HUDEP-2 (cell line): ENCODE data around the gene PLXNA4.

Experiments
- DNase-seq, 76 experiments: peaks; one replicate each; lab custom pipeline; 2025; ENCODE audit not compliant: unreplicated experiment in 76 of 76; lab: John Stamatoyannopoulos, UW

The PLXNA4 gene

DNA sequence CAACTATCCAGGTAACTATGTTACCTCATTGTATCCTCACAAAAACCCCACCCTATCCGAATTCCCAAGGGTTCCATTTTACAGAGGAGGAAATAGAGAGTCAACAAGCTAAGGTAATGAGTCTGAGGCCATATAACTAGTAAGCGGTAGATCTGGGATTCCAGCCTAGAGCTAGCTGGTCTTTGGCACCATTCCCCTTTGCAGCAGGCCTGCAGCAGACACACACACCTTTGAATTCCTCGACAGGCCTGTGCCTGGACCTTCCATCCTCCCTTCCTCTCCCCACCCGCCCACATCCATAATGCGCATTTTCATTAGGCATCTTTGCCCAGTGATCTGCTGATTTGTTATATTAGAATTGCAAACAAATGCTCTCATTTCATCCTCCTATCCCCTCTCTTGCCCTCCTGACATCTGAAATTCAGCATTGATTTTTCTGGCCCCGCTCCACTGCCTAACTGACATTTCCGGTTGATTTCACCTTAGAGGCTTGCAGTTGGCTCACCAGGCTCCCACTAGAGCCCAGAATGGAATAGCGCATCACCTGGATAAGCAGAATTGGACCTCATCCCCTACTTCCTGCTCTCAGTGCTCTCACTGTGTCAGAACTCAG lies 129.5 kb downstream of the PLXNA4 start:
- no peak for DNase-seq

DNA sequence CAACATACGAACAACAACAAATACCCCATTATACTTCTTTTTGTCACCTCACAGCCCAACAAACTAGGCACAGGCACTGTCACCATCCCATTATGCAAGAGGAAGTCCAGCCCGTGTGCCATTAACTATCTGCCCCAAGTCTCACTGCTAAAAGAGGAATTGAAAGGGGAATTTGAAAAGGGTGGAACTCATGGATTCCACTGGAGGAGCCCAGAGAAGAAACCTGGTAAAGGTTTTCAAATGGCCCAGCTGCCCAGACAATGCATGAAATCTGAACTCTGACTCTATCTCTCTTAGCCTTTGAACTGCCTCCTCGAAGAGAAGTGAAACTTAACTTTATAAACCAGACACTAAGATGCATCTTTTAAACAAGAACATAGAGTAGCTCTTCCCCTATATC lies 130.0 kb downstream of the PLXNA4 start:
- DNase-seq: no peak

DNA sequence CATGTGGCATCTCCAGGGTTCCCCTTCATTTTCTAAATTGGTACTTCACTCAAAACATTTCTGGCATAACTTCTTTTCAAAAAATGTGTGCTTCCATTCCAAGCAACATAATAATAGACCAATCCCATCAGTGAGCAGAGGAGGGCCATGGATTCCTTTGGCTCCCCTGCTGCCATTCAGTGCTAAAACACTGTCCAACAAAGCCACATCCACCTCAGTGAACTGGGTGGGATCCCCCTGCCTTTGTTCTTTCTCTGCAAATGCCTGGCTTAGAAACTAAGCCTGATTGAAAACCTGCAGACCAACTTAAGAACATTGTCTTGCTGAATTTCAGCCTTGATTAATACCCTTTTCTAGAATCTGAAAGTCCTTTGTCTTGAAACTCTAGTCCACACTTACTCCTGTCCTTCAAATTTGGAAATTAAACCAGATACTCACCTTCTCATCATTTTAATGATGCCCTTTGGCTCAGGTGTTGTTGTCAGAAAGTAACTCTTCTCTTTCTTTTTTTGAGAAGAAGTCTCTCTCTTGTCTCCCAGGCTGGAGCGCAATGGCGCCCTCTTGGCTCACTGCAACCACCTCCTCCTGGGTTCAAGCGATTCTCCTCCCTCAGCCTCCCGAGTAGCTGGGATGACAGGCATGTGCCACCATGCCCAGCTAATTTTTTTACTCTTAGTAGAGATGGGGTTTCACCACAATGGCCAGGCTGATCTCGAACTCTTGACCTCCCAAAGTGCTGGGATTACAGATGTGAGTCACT lies 132.3 kb downstream of the PLXNA4 start:
- DNase-seq: no peak

DNA sequence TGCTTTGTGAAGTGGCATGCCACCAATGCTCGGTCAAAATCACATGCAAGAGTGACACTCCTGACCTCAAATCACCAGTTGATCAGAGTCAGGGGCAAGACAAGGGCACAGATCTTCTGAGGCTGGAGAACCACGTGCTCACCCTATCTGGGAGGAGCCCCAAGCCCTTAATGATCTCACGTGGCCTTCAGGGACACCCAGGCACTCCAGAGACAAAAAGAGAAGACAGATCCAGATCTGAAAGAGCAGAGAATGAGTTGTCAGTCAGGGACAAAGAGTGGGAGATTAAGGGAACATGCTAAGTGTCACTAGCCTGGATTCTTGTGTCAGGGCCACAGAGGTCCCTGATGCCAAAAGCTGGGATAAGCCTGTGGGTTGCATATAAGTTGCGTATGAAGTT lies 134.3 kb downstream of the PLXNA4 start:
- peak in 1 of 76 experiments; percentile 3 for DNase-seq

DNA sequence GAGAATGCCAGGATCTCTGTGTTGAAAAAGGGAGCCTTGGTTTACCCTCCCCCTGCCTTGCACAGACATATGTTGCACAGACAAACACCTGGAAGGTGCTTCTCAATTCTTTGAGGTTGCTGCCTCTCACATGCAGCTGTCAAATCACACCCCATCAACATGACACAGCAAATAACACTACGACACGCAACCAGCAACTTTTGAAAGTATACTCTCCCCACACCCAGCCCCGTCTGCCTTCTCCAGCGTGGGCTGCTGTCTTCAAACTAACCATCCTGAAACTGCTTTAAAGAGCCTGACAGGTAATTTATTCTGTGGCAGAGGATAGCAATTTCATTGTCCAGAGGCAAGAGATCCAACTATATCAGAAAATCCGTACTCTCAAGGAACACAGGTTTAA lies 136.1 kb downstream of the PLXNA4 start:
- DNase-seq: no peak

DNA sequence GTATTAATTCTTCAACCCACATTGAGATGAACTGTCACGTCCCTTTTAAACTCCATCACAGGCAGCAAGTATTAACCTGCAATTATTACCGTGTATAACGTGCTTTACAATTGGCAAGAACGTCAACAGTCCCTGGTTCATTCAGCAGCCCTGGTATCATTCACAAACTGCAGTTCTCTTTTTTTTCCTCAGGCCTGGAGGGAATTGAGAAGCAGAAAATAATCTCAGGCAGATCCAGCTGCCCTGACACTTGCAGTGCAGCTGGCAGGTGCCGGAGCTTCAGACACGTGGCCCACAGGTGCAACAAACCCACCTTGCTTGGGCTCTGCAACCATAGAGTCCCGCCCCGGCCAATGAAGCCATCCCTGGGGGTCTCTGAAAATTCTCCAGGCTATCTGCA lies 137.3 kb downstream of the PLXNA4 start:
- no peak for DNase-seq

DNA sequence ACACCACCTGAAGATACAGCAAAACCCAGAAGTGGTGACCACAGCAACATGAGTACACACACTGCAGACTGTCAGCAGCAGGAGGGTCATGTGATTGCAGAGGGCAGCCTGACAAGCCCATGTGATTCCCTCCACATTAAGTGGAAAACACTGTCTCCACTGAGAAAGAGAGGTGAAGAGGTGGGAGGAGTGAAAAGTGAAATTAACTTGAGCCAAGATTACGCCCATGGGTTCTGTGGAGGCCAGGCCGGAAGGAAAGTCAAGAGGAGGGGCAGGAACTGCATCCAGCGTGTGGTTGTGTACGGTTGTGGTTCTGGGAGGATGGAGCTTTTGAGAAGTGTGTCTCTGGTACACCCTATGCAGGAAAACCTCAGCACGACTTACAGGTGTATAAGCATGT lies 138.5 kb downstream of the PLXNA4 start:
- DNase-seq: no peak

DNA sequence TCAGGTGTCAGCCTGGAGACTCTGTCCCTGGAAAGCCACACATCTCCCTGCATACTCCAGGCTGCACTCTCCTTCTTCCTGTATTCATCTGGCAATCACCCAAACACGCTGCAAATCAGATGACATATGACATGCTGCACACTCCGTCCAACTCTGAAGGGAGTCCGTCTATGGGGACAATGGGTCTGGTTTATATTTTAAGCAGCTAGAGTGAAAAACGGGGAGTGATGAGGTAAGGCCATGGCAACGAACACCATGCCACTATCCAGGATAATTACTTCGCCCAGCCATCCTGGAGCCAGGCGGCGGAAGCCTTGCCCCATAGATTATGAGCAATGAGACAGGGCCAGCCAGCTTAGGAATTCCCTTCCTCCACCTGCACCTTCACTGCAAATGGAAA lies 140.1 kb downstream of the PLXNA4 start:
- DNase-seq: no peak

DNA sequence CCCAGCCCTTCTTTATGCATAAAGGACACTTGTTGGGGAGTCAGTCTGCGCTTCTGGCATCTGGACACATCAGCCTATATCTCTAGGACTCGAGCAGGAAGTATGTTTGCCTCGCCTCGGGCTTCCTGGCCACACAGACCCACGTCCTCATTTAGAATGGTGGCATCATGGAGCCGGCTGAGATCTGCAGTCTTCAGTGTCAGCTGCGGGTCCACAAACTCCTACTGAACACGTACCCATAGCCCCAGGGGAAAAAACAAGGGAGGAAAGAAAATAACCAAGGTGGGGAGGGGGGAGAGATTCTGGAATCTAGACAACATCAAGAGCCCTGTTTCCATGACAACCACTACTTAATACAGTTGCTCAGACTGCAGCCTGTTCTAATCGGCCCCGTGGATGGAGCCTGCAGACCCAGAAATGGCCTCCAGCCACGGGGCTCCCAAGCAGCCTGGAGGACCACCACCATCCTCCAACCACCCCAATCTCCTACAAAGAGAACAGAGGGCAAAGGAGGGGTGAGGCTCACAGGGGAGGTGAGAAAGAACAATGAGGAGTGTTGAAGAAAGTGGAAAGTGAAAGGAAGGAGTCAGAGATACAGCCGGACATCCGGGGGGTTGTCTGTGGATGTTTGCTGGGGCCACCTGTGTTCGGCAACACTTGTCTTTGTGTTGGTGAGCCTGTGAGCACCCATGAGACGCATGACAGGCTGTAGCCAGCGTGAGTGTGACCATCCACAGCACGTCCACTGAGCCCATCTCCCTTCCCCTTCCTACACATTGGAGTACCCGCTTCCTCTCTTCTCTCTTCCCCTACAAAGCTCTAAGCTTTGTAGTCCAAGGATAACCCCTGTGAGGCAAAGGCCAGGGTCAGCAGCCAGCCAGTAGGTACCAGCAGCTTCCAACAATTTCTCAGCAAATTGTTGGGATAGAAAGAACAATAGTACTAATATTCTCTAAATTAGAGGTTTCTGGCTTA lies 141.0 kb downstream of the PLXNA4 start:
- DNase-seq: no peak

DNA sequence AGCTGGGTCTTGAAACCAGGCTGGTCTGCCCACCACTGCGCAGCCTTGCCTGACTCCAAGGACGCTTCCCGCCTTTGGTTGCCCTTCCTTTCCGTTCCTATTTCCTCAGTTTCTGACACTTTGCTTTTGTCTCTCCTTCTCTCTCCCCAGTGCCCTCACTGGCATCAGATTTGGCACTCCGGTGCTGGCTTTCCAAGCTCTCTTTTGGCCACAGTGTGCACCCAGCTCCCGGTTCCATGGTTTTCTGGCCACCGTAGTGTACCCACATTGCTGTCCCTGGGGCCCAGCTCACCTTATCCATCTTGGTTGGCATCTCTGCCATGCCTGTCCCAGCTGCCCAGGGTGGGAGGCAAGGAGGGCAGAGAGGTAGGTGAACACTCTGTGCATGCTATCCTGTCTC lies 142.2 kb downstream of the PLXNA4 start:
- no peak for DNase-seq

DNA sequence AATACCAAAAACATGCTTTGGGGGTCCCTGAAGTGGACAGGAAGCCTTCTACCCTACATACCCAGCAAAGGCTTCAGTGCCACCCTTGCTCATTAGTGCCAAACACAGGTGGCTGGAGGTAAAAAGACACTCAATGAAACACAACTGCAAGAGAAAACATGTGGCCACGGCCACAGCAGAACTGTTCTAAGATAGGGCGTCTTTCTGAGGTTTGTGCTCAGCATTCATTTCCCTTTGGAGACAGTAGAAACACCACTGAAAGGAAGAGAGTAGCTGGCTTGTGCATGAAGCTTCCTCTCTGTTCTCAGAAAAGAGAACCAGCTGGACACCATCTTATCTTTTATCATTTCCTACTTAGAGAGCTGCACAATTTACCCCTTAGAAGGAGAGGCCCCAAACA lies 143.0 kb downstream of the PLXNA4 start:
- no peak for DNase-seq

DNA sequence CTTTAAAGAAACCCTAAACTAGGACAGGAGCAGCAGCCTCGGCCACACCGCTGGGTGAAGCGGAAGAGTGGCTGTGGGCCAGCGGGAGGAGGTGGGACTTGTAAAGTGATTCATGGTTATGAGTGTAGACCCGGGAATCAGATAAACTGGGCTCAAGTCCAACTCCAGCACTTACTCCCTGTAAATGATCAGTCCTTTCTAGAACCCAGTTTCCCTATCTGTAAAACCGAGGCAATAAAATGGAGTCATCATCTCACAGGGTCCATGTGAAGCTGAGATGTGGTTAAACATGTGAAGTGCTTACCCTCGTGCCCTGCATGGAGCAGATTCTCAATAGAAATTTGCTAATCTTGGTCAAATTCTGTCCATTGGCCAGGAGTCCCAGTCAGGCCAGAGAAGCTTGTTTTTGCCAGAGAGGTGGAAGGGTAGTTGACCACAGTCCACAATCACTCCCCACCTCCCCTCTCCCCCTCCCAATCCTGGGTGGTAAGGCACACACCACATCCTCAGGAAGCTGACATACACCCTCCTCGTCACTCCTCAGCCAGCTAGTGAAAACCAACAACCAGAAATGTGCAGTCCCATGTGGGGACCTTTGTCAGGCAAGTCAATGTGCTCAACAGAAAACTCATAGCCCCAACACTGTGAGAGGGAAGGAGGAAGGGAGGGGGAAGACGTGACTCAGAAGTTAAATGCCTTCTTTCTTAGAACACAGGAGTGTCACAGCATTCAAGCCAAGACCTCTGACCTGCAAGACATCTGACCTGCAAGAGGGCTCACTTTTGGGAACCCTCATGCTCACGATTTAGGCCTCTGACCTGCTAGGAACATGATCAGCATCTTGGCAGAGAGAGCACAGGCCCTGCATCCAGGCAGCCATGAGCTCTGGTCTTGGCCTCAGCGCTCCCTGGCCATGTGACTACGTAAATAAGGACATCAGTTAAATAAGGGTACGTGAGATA lies 145.1 kb downstream of the PLXNA4 start:
- DNase-seq: peak in 17 of 76 experiments; percentile 3 to 54 (median 8)

DNA sequence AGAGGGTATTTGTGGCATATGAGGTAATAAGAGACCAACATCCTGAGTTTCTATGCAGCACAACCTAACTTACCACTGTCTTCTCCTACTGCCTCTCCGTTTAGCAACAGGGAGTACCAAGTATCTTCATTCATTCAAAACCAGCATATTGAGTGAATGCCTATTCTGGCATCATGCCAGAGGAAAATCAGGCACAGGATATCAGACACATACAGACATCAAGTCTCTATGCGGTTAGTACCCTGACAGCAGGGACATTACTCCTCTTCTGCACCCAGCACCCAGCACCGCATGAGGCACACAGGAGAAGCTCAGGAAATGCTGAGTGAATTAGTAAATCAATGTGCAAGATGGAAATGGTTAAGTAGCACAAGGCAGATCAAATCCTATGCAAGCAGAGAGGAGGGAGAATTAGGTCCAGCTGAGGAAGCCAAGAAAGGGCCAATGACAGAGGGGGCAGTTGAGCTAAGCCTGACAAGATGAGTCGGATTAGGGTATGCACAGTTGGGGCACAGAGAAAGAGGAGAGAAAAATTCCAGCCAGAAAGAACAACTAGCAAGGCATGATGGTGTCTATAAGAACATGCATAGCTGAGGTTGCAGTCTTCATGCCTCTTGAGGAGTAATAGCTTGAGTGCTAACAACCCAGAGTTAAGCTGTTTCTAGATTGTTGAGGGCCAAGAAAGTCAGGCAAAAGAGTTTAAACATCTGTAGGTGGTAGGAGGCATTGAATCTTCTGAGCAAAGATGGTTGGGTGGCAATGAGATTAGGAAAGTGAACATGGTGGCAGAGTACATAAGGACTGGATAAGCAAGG lies 146.0 kb downstream of the PLXNA4 start:
- no peak for DNase-seq

DNA sequence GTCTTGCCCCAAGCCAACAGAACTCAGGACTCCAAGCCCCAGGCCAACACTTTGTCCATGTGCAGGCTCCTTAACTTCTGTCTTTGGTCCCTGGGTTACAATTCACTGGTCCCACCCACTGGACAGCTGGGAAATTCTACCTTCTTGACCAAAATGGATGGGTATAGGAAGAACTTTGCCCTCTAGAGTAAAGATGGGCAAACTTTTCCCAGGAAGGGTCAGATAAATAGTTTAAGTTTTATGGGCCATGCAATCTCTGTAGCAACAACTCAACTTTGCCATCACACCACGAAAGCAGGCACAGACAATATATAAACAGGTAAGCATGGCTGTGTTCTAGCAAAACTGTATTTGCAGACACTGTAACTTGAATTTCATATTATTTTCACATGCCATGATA lies 147.1 kb downstream of the PLXNA4 start:
- no peak for DNase-seq

DNA sequence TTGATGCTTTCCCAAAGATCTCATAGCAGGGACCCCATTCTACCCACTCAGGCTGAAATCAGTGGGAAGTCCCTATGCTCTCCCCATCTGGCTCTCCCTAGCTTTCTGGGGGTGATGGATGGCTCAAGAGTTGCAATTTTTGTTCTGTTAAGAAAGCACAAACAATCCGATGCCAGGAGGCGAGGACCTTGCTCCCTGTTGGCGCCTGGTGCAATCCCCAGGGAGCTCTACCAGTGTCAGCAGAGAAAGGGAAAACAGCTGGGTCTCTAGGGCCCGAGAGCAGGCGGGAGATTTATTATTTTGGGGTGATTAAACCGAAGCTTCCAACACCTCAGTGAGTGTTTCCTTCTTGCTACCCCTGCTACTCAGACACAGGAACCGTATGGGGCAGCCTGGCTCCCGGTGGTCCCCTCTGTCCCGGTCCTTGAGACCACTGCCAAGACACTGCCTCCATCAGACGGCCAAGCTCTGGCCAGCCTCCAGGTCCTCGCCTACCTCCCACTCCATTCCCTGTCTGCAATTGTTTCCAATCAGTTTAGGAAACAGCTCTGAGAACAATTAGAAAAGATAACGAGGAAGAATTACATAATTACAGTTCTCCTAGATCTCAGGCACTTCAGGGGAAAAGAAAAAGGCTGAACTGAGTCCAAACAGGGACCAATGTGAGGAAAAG lies 147.9 kb downstream of the PLXNA4 start:
- DNase-seq: no peak

DNA sequence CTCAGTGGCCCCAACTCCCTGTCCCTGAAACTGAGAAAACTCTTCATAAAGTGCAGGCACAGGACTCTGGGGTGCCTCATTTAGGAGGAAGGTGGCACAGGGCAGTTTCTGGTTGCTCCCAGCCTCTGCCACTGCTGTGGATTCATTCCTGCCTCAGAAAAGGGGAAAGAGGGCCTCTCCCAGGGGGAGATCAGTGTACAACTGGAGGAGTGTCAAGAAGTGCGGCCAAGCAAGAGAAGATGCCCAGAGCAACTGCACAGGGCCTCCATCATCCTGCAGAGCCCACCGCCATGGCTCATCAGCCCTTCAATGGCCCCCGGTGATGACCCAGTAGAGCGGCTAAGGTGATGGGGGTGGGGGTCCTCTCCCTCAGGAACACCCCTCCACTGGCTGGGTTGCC lies 150.3 kb downstream of the PLXNA4 start:
- no peak for DNase-seq

DNA sequence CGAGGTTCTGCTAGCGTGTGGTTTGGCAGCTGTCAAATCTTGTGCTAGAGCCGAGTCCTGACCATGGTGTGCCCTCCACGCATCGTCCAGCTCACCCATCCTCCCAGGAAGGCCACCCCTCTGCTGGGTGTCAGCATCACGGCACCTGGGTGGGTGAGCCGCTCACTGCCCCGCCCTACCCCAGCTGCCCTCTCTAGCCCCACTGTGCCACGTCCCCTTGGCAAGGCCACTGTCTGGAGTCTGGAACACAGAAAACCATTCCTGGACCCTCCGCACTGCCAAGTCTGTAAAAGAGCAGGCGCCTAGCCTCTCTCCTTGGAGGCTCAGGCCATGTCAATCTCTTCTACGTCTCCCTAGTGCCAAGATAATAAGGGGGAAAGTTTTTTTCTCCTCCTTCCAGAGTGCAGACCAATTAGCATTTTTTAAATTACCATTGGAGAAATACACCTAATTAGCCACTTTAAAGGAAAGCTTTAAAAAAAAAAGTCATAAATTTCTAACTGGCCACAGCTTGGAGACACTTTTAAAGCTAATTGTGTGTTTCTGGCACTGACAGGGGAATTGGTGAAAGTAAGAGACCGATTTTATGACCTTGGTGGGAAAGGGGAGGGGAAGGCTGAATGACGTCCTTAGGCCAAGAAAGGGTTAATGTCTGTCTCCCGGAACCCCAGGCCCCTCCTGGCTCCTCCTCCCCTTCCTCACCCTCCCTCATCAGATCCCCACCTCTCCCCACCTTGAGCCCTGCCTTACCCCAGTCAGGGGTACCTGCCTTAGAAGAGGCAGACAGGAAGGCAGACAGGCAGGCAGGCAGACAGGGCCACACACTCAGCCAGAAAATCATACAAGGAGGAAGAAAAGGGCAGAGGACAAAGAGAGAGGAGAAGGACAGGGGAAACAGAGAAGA lies 151.2 kb downstream of the PLXNA4 start:
- DNase-seq: no peak

DNA sequence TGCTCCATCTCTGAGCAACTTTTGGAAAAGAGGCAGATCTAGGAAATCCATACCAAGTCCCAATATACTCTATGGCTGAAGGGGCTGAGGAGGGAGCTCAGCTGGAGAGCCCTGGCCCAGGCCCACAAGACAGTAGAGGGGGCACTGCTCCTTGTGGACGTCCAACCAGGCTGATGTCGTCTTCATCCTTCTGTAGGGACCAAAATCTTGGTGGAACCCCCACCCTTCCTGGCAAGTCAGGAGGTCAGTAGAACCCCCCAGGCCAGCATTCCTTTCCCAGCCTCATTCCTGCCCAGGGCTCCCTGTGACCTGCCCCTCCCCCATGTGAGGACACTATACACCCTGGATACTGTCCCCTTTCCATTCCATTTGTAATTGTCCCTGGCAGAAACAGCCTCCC lies 152.0 kb downstream of the PLXNA4 start:
- DNase-seq: no peak
